Measurements from ENCODE around the gene KCNK3. TPM values are rescaled to one million over a fixed set of nuclear protein-coding genes. Genes with fewer than 3 reads are reported as not detected.

KCNK3 gene
- total and polyA plus RNA-seq, 2 of the 13 experiments (the other 11 are each of a cell fraction or from before 2014, with no cell fraction given): not detected

DNA sequence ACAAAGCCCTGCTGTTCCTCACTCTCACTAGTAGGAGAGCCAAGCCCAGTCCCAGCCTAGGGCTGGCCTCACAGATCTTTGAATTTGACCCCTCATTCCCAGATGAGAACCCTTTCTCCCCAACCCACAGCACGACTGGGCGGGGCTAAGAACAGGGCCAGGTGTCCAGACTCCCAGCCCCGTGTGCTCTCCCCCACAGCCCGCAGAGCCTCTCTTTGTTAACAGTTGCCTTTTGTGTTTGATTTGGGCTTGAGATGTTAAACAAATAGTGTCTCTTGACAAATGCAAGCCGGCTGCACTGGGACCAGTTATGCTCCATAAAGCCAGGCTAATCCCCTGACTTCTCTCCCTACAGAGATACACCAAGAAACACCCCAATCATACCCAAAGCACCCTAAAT lies 4.7 kb upstream of the KCNK3 start:
- Histone ChIP-seq H3K27ac (ENCODE audit: extremely low read length, insufficient read depth, low read length) (no peak overlapping the region), H3K4me2 (ENCODE audit: low read depth, low read length) (no peak overlapping the region), H3K9ac (ENCODE audit: insufficient read depth, low read depth, low read length) (no peak overlapping the region), H2AFZ (ENCODE audit: low read length) (no peak overlapping the region), H3K4me3 (replicated peaks in 1 of 3; ENCODE audit: insufficient read depth in 1 of 3, low read depth in 2 of 3, low read length in 3 of 3) (no peak overlapping the region), H3K4me1 (ENCODE audit: insufficient read depth, low read length) (peaks cover 12% of the 10 kb centered on the region), H3K27me3 (ENCODE audit: control insufficient read depth in 1 of 2, insufficient read depth in 2 of 2, low read length in 2 of 2) (peaks cover 0 to 60% of the 10 kb centered on the region in 2 experiments; a peak in 3 of 5 replicates), H4K20me1 (ENCODE audit: insufficient read depth, low read length) (peaks cover 13% of the 10 kb centered on the region; the same call in 1 of the 2 replicates), H3K9me3 (ENCODE audit: low read length) (no peaks in the 10 kb centered on the region), H3K36me3 (replicated peaks in 1 of 2; ENCODE audit: control insufficient read depth in 1 of 2, insufficient read depth in 2 of 2, low read length in 2 of 2) (no peaks in the 10 kb centered on the region), H3K79me2 (ENCODE audit: insufficient read depth, low read length) (no peaks in the 10 kb centered on the region)
- peak; percentile 82 for TF ChIP-seq ZNF121 (CRISPR knock-in tag; IDR thresholded peaks at IDR 0.05)
- no peak for TF ChIP-seq ZNF451 (CRISPR knock-in tag; IDR thresholded peaks at IDR 0.05)
- TF ChIP-seq SOX6 (IDR thresholded peaks at IDR 0.05): no peak
- TF ChIP-seq SOX6 (CRISPR knock-in tag; IDR thresholded peaks at IDR 0.05): peak; percentile 48
- TF ChIP-seq SOX13 (IDR thresholded peaks at IDR 0.05): no peak
- 0 out of 4 replicates have a peak, but pooled peaks of 1 of the 2 experiments have one; percentile 37 for TF ChIP-seq SOX13 (CRISPR knock-in tag; conservative IDR thresholded peaks at IDR 0.05 in 1 of 2, IDR thresholded peaks at IDR 0.05 in 1 of 2)
- TF ChIP-seq MIER2 (CRISPR knock-in tag; IDR thresholded peaks at IDR 0.05): peak; percentile 61; the same call in 1 of the 2 replicates
- TF ChIP-seq, protein P1, sequence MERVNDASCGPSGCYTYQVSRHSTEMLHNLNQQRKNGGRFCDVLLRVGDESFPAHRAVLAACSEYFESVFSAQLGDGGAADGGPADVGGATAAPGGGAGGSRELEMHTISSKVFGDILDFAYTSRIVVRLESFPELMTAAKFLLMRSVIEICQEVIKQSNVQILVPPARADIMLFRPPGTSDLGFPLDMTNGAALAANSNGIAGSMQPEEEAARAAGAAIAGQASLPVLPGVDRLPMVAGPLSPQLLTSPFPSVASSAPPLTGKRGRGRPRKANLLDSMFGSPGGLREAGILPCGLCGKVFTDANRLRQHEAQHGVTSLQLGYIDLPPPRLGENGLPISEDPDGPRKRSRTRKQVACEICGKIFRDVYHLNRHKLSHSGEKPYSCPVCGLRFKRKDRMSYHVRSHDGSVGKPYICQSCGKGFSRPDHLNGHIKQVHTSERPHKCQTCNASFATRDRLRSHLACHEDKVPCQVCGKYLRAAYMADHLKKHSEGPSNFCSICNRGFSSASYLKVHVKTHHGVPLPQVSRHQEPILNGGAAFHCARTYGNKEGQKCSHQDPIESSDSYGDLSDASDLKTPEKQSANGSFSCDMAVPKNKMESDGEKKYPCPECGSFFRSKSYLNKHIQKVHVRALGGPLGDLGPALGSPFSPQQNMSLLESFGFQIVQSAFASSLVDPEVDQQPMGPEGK (CRISPR knock-in tag; IDR thresholded peaks at IDR 0.05): 0 out of 2 replicates have a peak, but pooled peaks have one; percentile 18
- TF ChIP-seq, protein P2, sequence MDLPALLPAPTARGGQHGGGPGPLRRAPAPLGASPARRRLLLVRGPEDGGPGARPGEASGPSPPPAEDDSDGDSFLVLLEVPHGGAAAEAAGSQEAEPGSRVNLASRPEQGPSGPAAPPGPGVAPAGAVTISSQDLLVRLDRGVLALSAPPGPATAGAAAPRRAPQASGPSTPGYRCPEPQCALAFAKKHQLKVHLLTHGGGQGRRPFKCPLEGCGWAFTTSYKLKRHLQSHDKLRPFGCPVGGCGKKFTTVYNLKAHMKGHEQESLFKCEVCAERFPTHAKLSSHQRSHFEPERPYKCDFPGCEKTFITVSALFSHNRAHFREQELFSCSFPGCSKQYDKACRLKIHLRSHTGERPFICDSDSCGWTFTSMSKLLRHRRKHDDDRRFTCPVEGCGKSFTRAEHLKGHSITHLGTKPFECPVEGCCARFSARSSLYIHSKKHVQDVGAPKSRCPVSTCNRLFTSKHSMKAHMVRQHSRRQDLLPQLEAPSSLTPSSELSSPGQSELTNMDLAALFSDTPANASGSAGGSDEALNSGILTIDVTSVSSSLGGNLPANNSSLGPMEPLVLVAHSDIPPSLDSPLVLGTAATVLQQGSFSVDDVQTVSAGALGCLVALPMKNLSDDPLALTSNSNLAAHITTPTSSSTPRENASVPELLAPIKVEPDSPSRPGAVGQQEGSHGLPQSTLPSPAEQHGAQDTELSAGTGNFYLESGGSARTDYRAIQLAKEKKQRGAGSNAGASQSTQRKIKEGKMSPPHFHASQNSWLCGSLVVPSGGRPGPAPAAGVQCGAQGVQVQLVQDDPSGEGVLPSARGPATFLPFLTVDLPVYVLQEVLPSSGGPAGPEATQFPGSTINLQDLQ (CRISPR knock-in tag; IDR thresholded peaks at IDR 0.05): no peak
- in situ Hi-C loops (cut with HindIII; ENCODE audit: extremely low pct_ligation_motif_present, low pct_unique_long_range_greater_than_20kb): no loop called here
- POLR2A ChIA-PET: no interaction called here
- CTCF ChIA-PET (ENCODE audit: low intra/inter-chr PET ratio, low total read pairs): no interaction called here
- BruUV-seq (replicated peaks): no TSS peak
- intact Hi-C loops (cut with micrococcal nuclease; ENCODE audit: unreplicated experiment): no loop called here
- DNase-seq (ENCODE audit: low spot score): peak; percentile 39
- FAIRE-seq: peak; percentile 36
- 0% methylated on average over 5 of the region's 5 CpGs for WGBS (ENCODE audit: low lambda C conversion rate)
- peak; percentile 60 for ATAC-seq

All from HepG2 (cell line).